K562 (cell line): Measurements from ENCODE around the gene NSUN6. TPM values are rescaled to one million over a fixed set of nuclear protein-coding genes. Genes with fewer than 3 reads are reported as not detected.

Source experiments
- ATAC-seq: fragments of 200-7000 bp; cut with Tn5 transposase; 3 replicates; pipeline ENCODE4 v1.9.1; 2020; ENCODE audit warnings: moderate library complexity
- BruUV-seq: library from RNA; stranded (reverse); fragments of 400-500 nt; replicated peaks from 2 replicates; lab custom pipeline; 2021; lab: Mats Ljungman, UMichigan
- CTCF ChIA-PET: fragments of 300-600 bp; formaldehyde crosslinking; extraction: SDS; loops from one replicate; lab custom pipeline; 2021; ENCODE audit warnings: low intra/inter-chr PET ratio; lab: Yijun Ruan, JAX
- POLR2A ChIA-PET: fragments of 300-600, 350-650 bp; sonication (Branson Sonifier 250); formaldehyde crosslinking; extraction: SDS; loops from one replicate; lab custom pipeline; 2021; ENCODE audit warnings: antibody characterized with exemption, inconsistent platforms; lab: Yijun Ruan, JAX
- DNase-seq, 4 experiments: peaks; one replicate each; pipeline versions ENCODE4 v3.0.0 to v3.0.0-alpha.2; 2011 to 2018; ENCODE audit warnings: low spot score in 3 of 4, mixed read lengths in 3 of 4; ENCODE audit errors: extremely low read depth in 1 of 4
- FAIRE-seq: peaks from 2 replicates; lab custom pipeline; 2011; peaks lifted over from hg19 to GRCh38; lab: Jason Lieb, UNC
- H2AFZ ChIP-seq: 2 replicates; pipeline ENCODE4 v1.6.0; 2011; ENCODE audit warnings: low read depth, low read length, control low read depth, inconsistent platforms
- H3K27ac ChIP-seq: fragments of 200-600 bp; 3 replicates; pipeline ENCODE4 v1.8.0; 2011; ENCODE audit warnings: low read depth, mild to moderate bottlenecking, control low read depth, inconsistent platforms, low read length, moderate library complexity, mixed read lengths; ENCODE audit errors: extremely low read depth
- H3K27me3 ChIP-seq, 2 experiments: fragments of 300-600 bp in 1 of 2; 2 replicates in 1 of 2; 3 replicates in 1 of 2; pipeline versions ENCODE4 v1.6.0 to v1.8.0; 2011; ENCODE audit warnings: inconsistent platforms in 2 of 2, low read length in 2 of 2, mild to moderate bottlenecking in 1 of 2, mixed read lengths in 1 of 2, moderate library complexity in 1 of 2; ENCODE audit not compliant: control insufficient read depth in 2 of 2, insufficient read depth in 2 of 2
- H3K36me3 ChIP-seq: fragments of 300-600 bp; 3 replicates; pipeline ENCODE4 v1.8.0; 2011; ENCODE audit warnings: mild to moderate bottlenecking, low read length, inconsistent platforms; ENCODE audit not compliant: control insufficient read depth, insufficient read depth
- H3K4me1 ChIP-seq, 2 experiments: fragments of 200-600 bp in 1 of 2; replicated peaks in 1 of 2; 2 replicates in 1 of 2; 3 replicates in 1 of 2; pipeline versions ENCODE4 v1.5.1 to v1.8.0; 2011; ENCODE audit warnings: inconsistent platforms in 2 of 2, low read length in 2 of 2, mild to moderate bottlenecking in 1 of 2, mixed read lengths in 1 of 2, moderate library complexity in 1 of 2; ENCODE audit not compliant: control insufficient read depth in 2 of 2, insufficient read depth in 2 of 2
- H3K4me2 ChIP-seq: 2 replicates; pipeline ENCODE4 v1.6.1; 2011; ENCODE audit warnings: low read length, control low read depth, inconsistent platforms, mixed read lengths; ENCODE audit not compliant: insufficient read depth
- H3K4me3 ChIP-seq: fragments of 200-600 bp; sonication (generic), shearing (Covaris generic); 2 replicates; pipeline ENCODE4 v1.5.1; 2016; ENCODE audit warnings: control low read depth, inconsistent platforms
- H3K79me2 ChIP-seq: fragments of 200-600 bp; 3 replicates; pipeline ENCODE4 v1.8.0; 2011; ENCODE audit warnings: low read length, inconsistent platforms; ENCODE audit not compliant: control insufficient read depth, insufficient read depth
- H3K9ac ChIP-seq, 2 experiments: 2 replicates each; pipeline versions ENCODE4 v1.6.0 to v1.6.1; 2011; ENCODE audit warnings: low read depth in 2 of 2, low read length in 2 of 2, control low read depth in 1 of 2, inconsistent platforms in 1 of 2, mild to moderate bottlenecking in 1 of 2, mixed read lengths in 1 of 2; ENCODE audit not compliant: insufficient read depth in 1 of 2
- H3K9me1 ChIP-seq: one replicate; pipeline ENCODE4 v1.6.0; 2011; ENCODE audit warnings: inconsistent platforms, mild to moderate bottlenecking, low read length, moderate library complexity; ENCODE audit not compliant: control insufficient read depth, insufficient read depth
- H3K9me3 ChIP-seq: replicated peaks from 2 replicates; pipeline ENCODE4 v1.5.1; 2011; ENCODE audit warnings: low read depth, low read length, inconsistent platforms; ENCODE audit not compliant: control insufficient read depth, insufficient read depth
- H4K20me1 ChIP-seq: replicated peaks from 2 replicates; pipeline ENCODE4 v1.6.1; 2011; ENCODE audit warnings: low read length, inconsistent platforms, mixed read lengths; ENCODE audit not compliant: control insufficient read depth, insufficient read depth
- E2F1 ChIP-seq: sonication (generic); formaldehyde crosslinking; IDR thresholded peaks from 2 replicates; pipeline ENCODE4 v1.8.1; 2023; ENCODE audit warnings: mild to moderate bottlenecking, missing genetic modification reagents, moderate library complexity
- ERF ChIP-seq: fragments of 450-650 bp; formaldehyde crosslinking; IDR thresholded peaks from 2 replicates; pipeline ENCODE4 v1.4.0; 2020; ENCODE audit warnings: mild to moderate bottlenecking, mixed read lengths
- FOXP1 ChIP-seq: sonication (generic); formaldehyde crosslinking; IDR thresholded peaks from 2 replicates; pipeline ENCODE4 v1.8.0; 2022; ENCODE audit warnings: mild to moderate bottlenecking, missing genetic modification reagents
- KLF13 ChIP-seq: fragments of 450-650 bp; IDR thresholded peaks from 2 replicates; pipeline ENCODE4 v1.6.1; 2016; ENCODE audit warnings: missing genetic modification characterization, low read depth, mild to moderate bottlenecking, missing compliant biosample characterization, moderate library complexity, borderline replicate concordance
- NFRKB ChIP-seq: fragments of 450-650 bp; IDR thresholded peaks from 2 replicates; pipeline ENCODE4 v1.6.1; 2016; ENCODE audit warnings: low read depth
- ZBTB17 ChIP-seq: fragments of 450-650 bp; formaldehyde crosslinking; IDR thresholded peaks from 2 replicates; pipeline ENCODE4 v1.4.0; 2020; ENCODE audit warnings: mild to moderate bottlenecking
- ZBTB43 ChIP-seq: sonication (generic); formaldehyde crosslinking; IDR thresholded peaks from 2 replicates; pipeline ENCODE4 v1.8.0; 2023; ENCODE audit warnings: mild to moderate bottlenecking, missing genetic modification reagents
- ZNF24 ChIP-seq: fragments of 450-650 bp; IDR thresholded peaks from 2 replicates; pipeline ENCODE4 v1.6.1; 2016
- ZNF699 ChIP-seq: fragments of 250-450 bp; sonication (Bioruptor Pico); IDR thresholded peaks from 2 replicates; pipeline ENCODE4 v1.8.0; 2021; ENCODE audit warnings: mild to moderate bottlenecking, moderate library complexity; ENCODE audit not compliant: insufficient replicate concordance
- WGBS: fragments of 100-300 bp; shearing (Covaris generic); methylation state at CpG from one replicate; pipeline ENCODE4 v1.1.6; 2016; ENCODE audit warnings: low coverage, mixed read lengths; ENCODE audit not compliant: insufficient coverage; ENCODE audit errors: missing lambda C conversion rate; 5-methylcytosine and 5-hydroxymethylcytosine counted together
- in situ Hi-C: fragments of 300-500 bp; cut with MboI; formaldehyde crosslinking; loops from 4 replicates; pipeline ENCODE4 v1.15.0; 2018; ENCODE audit warnings: inconsistent platforms, mixed read lengths
- intact Hi-C: fragments of 100-400 bp; cut with micrococcal nuclease; formaldehyde crosslinking; loops from 2 replicates; pipeline ENCODE4 v1.14.2; 2022
- polyA plus RNA-seq, 8 experiments: library from polyadenylated mRNA; depleted of rRNA in 4 of 8; stranded (reverse) in 5 of 8; unstranded in 3 of 8; fragments of >200 nt; fragmentation: Nextera tagmentation in 2 of 8; fragmentation: Illumina TruSeq in 1 of 8; extraction: Ambion mirVana in 2 of 8; extraction: Trizol in 1 of 8; gene quantifications; 2 replicates each; pipeline versions ENCODE4 v1.2.1 to v1.2.3, GENCODE V29; 2011 to 2014; ENCODE audit warnings: inconsistent platforms in 1 of 8, missing spikeins in 1 of 8
- total RNA-seq, 7 experiments: library from RNA; depleted of rRNA in 6 of 7; stranded (reverse); fragments of >200 nt in 6 of 7; fragmentation: Illumina TruSeq in 2 of 7; extraction: Trizol in 2 of 7; gene quantifications; 2 replicates each; pipeline versions ENCODE4 v1.2.1 to v1.2.3, GENCODE V29; 2011 to 2021; ENCODE audit warnings: low replicate concordance in 1 of 7
- TF ChIP-seq, protein P1 (sequence below): fragments of 450-650 bp; formaldehyde crosslinking; IDR thresholded peaks from 2 replicates; pipeline ENCODE4 v1.4.0; 2022; ENCODE audit warnings: missing genetic modification characterization
- TF ChIP-seq, protein P2 (sequence below): fragments of 450-650 bp; formaldehyde crosslinking; IDR thresholded peaks from 2 replicates; pipeline ENCODE4 v1.4.0; 2020; ENCODE audit warnings: mild to moderate bottlenecking, mixed read lengths

NSUN6 gene
- total and polyA plus RNA-seq, 9 of the 15 experiments (the other 6 are each of a cell fraction or from before 2014, with no cell fraction given) = 12.5 to 33.1 (median 24.2) TPM

GRCh38 chr10:18681971-18682411, 30.6 kb upstream of the NSUN6 start:
- H3K9ac ChIP-seq = no peak overlapping the region
- H3K4me2 ChIP-seq = no peak overlapping the region
- POLR2A ChIA-PET = no interaction called here
- H3K36me3 ChIP-seq = peaks cover 3% of the 10 kb centered on the region; the same call in 2 of the 3 replicates
- no peaks in the 10 kb centered on the region for H3K9me3 ChIP-seq
- FAIRE-seq (peak; percentile 35), ATAC-seq (no peak), DNase-seq (no peak)
- no peak overlapping the region for H3K4me3 ChIP-seq
- in situ Hi-C loops = no loop called here
- CTCF ChIA-PET = no interaction called here
- H3K4me1 ChIP-seq = no peaks in the 10 kb centered on the region; a peak in 1 of 5 replicates
- TF ChIP-seq E2F1 (CRISPR knock-in tag) (no peak), ZBTB43 (CRISPR knock-in tag) (no peak), ZNF24 (no peak), ZBTB17 (no peak), ZNF699 (CRISPR knock-in tag) (no peak), ERF (CRISPR knock-in tag) (no peak), NFRKB (no peak), FOXP1 (CRISPR knock-in tag) (no peak), KLF13 (tag) (no peak)
- TF ChIP-seq, protein P1, sequence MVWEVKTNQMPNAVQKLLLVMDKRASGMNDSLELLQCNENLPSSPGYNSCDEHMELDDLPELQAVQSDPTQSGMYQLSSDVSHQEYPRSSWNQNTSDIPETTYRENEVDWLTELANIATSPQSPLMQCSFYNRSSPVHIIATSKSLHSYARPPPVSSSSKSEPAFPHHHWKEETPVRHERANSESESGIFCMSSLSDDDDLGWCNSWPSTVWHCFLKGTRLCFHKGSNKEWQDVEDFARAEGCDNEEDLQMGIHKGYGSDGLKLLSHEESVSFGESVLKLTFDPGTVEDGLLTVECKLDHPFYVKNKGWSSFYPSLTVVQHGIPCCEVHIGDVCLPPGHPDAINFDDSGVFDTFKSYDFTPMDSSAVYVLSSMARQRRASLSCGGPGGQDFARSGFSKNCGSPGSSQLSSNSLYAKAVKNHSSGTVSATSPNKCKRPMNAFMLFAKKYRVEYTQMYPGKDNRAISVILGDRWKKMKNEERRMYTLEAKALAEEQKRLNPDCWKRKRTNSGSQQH (CRISPR knock-in tag) = no peak
- TF ChIP-seq, protein P2, sequence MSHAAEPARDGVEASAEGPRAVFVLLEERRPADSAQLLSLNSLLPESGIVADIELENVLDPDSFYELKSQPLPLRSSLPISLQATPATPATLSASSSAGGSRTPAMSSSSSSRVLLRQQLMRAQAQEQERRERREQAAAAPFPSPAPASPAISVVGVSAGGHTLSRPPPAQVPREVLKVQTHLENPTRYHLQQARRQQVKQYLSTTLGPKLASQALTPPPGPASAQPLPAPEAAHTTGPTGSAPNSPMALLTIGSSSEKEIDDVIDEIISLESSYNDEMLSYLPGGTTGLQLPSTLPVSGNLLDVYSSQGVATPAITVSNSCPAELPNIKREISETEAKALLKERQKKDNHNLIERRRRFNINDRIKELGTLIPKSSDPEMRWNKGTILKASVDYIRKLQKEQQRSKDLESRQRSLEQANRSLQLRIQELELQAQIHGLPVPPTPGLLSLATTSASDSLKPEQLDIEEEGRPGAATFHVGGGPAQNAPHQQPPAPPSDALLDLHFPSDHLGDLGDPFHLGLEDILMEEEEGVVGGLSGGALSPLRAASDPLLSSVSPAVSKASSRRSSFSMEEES = no peak
- intact Hi-C loops = no loop called here
- no peaks in the 10 kb centered on the region for H3K9me1 ChIP-seq
- no peak overlapping the region for H3K27ac ChIP-seq
- WGBS = 44% methylated on average over 4 of the region's 4 CpGs
- H2AFZ ChIP-seq = no peak overlapping the region
- H4K20me1 ChIP-seq = no peaks in the 10 kb centered on the region
- H3K27me3 ChIP-seq = no peaks in the 10 kb centered on the region
- BruUV-seq = no TSS peak
- H3K79me2 ChIP-seq = no peaks in the 10 kb centered on the region
